Suppressor macrophage treated with lipopolysaccharide for 4 hours (primary cell): Measurements from ENCODE around the gene ADRA2C.

Source experiments
- DNase-seq: peaks from one replicate; pipeline ENCODE4 v3.0.0-alpha.2; 2020

The ADRA2C gene

GRCh38 chr4:3762753-3763549 is 3.2 kb upstream of the ADRA2C start:
- no peak for DNase-seq

DNA sequence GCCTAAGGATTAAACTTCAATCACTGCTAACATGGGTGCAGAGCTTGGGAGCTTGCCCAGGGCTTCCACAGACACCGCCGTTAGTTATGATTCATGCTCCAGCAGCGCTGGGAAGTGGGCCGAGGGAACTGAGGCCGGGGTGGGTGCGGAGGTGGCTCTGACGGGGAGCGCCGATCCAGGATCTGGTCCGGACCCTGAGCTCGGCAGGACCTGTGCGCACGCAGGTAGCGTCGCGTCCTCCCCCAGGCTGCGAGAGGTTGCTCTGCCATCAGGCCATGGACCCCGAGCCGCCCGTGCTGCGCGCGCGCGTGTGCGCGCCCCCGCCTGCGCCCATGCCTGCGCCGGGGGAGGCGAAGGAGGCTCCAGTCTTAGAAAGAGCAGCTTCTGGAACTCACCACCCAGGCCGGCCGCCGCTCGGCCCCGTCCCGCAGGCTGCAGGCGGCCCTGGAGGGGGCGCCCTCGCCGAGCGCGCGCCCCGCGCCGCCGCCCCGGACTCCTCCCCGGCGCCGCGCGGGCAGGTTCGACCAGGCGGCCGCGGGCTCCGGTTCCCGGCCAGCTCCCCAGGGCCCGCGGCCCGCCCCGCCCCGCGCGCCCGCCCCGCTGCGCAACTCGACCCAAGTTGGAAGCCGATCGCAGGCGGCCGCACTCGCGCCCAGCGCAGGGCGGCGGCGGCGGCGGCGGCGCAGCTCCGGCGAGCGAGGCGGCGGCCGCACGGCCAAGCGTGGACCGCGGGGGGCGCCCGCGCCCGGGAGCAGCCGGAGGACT is 732 bp upstream of the ADRA2C start:
- peak; percentile 15 for DNase-seq

DNA sequence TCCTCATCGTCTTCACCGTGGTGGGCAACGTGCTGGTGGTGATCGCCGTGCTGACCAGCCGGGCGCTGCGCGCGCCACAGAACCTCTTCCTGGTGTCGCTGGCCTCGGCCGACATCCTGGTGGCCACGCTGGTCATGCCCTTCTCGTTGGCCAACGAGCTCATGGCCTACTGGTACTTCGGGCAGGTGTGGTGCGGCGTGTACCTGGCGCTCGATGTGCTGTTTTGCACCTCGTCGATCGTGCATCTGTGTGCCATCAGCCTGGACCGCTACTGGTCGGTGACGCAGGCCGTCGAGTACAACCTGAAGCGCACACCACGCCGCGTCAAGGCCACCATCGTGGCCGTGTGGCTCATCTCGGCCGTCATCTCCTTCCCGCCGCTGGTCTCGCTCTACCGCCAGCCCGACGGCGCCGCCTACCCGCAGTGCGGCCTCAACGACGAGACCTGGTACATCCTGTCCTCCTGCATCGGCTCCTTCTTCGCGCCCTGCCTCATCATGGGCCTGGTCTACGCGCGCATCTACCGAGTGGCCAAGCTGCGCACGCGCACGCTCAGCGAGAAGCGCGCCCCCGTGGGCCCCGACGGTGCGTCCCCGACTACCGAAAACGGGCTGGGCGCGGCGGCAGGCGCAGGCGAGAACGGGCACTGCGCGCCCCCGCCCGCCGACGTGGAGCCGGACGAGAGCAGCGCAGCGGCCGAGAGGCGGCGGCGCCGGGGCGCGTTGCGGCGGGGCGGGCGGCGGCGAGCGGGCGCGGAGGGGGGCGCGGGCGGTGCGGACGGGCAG is 792 bp downstream of the ADRA2C start:
- DNase-seq = no peak

DNA sequence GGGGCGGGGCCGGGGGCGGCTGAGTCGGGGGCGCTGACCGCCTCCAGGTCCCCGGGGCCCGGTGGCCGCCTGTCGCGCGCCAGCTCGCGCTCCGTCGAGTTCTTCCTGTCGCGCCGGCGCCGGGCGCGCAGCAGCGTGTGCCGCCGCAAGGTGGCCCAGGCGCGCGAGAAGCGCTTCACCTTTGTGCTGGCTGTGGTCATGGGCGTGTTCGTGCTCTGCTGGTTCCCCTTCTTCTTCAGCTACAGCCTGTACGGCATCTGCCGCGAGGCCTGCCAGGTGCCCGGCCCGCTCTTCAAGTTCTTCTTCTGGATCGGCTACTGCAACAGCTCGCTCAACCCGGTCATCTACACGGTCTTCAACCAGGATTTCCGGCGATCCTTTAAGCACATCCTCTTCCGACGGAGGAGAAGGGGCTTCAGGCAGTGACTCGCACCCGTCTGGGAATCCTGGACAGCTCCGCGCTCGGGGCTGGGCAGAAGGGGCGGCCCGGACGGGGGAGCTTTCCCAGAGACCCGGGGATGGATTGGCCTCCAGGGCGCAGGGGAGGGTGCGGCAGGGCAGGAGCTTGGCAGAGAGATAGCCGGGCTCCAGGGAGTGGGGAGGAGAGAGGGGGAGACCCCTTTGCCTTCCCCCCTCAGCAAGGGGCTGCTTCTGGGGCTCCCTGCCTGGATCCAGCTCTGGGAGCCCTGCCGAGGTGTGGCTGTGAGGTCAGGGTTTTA is 1.5 kb downstream of the ADRA2C start:
- DNase-seq = no peak

- no peak for DNase-seq
Measured at GRCh38 chr4:3768842-3769641, 2.9 kb downstream of the ADRA2C start.

DNA sequence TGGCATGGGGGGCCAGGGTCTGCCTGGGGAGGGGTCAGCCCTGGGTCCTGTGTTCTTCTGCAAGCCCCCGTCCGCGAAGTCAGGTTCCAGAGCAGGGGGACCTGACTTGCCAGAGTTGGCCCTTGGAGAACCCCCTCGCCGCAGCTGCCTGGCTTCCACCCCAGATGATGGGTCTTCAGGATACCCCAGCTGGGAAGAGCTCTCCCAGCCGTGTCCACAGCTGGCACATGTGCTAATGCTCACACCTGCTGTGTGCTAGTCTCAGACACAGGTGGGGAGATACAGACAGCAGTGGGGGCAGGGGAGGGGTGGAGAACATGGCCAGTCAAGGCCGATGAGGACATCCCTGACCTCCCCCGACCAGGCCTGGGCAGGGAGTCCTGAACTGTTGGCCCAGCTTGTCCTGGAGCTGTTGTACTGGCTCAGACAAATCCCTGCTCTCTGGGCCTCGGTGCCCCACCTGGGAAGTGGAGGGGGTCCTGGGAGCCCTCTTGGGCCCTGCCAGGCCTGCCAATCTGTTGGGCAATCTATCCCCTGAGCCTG is 3.5 kb downstream of the ADRA2C start:
- DNase-seq = no peak

- no peak for DNase-seq
Measured at GRCh38 chr4:3770323-3771163, 4.4 kb downstream of the ADRA2C start.

DNA sequence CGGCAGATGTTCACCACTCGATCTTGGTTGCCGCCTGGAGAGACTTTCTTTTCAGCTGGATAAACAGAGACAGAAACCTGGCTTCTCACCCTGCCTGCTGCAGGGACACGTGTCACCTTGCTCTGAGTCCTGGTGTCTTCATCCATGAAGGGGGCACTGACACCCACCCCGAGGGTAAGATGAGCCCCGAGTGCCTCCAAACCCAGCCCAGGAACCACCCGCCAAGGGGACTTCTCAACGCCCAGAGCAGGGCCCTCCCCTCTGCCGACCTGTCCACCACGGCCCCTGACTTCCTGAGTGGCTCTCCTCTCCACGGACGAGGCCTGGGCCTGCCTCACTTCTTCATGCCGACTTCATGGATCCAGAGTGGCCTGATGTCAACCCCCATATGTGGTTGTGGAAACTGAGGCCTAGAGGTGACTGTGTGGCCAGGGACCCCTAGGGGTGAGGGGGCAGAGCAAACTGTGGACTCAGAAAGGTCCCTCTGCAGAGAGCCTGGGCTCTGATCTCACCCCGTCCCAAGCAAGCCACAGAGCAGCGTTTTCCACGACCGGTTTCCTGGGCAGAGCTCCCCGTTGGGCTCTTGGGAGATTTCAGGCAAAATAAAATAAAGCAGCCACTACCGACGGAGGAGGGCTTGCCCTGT is 5.1 kb downstream of the ADRA2C start:
- DNase-seq = no peak

- DNase-seq = no peak
Measured at GRCh38 chr4:3771939-3772495, 5.8 kb downstream of the ADRA2C start.

- no peak for DNase-seq
Measured at GRCh38 chr4:3772632-3773031, 6.4 kb downstream of the ADRA2C start.

- DNase-seq = no peak
Measured at GRCh38 chr4:3773552-3774001, 7.4 kb downstream of the ADRA2C start.

DNA sequence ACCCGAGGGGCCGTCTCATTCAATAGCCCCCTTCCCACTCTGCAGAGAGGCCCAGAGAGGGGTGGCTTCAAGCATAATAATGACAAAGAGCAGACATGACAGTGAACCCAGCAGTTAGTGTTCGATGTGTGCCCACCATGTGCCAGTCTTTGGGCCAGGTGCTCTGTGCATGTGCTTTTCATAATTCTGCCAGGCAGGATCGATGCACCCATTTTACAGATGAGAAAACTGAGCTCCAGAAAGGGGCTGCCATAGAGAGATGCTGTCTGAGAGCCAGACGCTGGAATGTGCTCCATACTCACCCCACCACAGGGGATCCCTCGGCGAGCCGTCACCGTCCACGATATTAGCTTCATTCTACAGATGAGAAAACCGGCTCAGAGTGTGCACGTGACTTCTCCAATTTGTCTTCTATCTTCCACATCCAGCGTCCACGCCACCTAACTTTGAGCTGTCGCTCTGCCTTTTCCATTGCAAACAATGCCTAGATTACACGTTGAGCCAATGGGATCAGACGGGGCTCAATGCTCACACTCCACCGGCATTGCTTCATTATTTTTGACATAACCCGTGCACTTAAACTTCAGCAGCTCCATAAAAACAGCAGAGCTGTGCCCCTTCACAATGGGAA is 8.2 kb downstream of the ADRA2C start:
- DNase-seq = no peak

DNA sequence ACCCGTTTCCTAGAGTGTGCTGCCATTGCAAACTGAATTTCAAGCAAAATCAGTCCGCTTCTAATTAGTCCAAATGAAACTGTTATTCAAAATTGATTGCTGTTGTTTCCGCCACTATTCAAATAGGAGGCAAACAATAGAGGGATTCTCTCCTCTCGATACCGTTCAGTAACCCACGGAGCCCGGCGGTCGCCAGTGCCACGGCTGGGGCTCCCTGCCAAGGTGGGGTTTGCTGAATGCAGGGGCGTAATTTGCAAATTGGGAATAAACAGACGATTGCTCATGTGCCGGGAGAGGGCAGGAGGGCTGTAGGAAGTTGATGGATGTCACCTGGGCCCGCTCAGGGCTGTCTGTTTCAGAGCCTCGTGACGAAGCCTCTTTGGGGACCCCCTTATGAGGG is 8.8 kb downstream of the ADRA2C start:
- DNase-seq = no peak

GRCh38 chr4:3775576-3775975 is 9.4 kb downstream of the ADRA2C start:
- DNase-seq = no peak

DNA sequence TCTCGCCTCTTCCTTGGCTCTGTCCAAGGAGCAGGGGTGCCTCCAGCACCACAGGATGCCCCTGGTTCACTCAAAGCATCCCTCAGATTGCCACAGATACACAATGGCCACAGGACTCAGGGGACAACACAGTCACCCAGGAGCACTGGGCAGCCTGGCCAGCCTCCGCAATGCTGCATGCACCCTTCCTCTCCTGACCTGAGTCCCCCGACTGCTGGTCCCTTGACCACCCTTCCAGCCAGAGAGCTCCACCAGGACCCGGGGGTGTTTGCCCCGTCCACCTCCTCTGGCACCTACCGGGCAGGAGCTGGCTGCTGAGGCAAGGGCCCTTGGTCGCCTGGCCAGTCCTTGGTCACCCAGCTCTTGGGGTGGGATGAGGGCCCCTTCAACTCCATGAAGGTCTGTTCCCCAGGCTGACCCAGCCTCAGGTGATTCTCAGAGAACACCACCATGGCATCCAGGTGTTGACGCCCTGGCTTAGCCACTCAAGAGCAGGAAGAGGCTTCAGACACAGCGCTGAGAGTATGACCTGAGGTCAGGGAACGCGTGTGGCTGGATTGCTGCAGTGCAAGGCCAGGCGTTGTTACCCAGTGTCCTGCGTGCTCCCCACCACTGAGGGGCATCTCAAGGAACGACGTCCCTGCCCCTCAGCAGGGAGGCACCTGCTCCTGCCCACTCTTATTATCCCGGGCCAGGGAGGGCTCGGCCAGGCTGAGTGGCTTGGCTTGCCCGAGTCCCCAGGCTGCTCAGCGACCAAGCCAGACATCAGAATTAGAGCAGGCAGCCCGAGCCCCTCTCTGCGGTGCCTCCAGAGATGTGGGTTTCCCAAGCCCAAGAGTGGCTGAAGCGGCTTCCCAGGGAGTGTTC is 10.2 kb downstream of the ADRA2C start:
- DNase-seq = no peak

- no peak for DNase-seq
Measured at GRCh38 chr4:3777033-3777390, 10.8 kb downstream of the ADRA2C start.

GRCh38 chr4:3777669-3778068 is 11.5 kb downstream of the ADRA2C start:
- no peak for DNase-seq

DNA sequence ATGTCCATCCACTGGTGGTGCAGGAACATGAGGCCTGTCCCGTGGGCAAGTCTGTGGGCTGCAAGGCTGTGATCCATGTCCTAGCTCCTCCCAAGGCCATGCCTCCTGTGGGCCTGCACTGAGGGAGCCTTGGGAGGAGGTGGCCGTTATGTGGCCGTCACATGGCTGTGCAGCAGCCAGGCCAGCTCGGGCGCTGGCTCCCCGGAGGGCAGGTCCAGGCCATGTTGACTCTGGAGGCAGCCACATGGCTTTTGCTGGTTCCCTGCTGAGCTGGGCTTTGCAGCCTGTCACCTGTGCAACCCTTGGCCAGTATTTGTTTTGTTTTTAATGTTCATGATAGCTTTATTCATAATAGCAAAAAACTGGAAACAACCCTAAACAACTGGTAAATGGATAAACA is 13.3 kb downstream of the ADRA2C start:
- no peak for DNase-seq
